GM12875 (cell line): ENCODE measurements around the gene PLXDC1.

Source experiments
- H3K4me3 ChIP-seq: one replicate; pipeline ENCODE4 v1.5.1; 2011; ENCODE audit warnings: low read depth, low read length, control low read depth
- TF ChIP-seq, protein P1 (sequence below): IDR thresholded peaks from 2 replicates; pipeline ENCODE4 v1.5.1; 2011; ENCODE audit warnings: low read depth, mild to moderate bottlenecking, control low read depth, inconsistent platforms, low read length, moderate library complexity, borderline replicate concordance; ENCODE audit not compliant: insufficient read depth

PLXDC1 gene

GRCh38 chr17:39166437-39167335 is 15.2 kb upstream of the PLXDC1 start:
- TF ChIP-seq, protein P1, sequence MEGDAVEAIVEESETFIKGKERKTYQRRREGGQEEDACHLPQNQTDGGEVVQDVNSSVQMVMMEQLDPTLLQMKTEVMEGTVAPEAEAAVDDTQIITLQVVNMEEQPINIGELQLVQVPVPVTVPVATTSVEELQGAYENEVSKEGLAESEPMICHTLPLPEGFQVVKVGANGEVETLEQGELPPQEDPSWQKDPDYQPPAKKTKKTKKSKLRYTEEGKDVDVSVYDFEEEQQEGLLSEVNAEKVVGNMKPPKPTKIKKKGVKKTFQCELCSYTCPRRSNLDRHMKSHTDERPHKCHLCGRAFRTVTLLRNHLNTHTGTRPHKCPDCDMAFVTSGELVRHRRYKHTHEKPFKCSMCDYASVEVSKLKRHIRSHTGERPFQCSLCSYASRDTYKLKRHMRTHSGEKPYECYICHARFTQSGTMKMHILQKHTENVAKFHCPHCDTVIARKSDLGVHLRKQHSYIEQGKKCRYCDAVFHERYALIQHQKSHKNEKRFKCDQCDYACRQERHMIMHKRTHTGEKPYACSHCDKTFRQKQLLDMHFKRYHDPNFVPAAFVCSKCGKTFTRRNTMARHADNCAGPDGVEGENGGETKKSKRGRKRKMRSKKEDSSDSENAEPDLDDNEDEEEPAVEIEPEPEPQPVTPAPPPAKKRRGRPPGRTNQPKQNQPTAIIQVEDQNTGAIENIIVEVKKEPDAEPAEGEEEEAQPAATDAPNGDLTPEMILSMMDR = no peak
- H3K4me3 ChIP-seq = no peak overlapping the region

DNA sequence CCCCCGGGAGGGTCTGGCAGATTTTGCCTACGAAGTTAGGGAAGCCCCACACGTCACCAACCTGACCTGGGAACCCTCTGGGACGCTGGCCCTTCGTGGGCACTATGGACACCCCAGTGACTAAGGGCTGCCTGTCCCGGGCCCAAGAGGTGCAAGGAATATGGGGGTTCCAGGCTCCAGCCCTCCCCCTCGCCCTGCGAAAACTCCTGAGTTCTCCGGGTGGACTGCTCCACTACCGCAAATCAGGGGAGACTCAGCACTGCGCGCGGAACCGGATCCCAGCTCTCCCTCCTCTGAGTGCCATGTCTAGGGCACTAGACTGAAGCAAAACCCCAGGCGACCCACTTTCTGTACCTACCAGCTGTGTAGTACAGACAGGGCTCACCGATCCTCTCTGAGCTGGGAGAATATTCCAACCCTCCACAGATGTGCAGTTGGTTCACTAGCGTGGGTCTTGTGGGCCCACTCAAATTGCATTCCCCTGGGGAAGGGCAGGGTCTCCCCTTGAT is 14.5 kb upstream of the PLXDC1 start, which contains the start of gene ARL5C:
ARL5C (minus strand) TSS at position 321 of the 509 bp plus-strand sequence. CDS start 401 bp downstream, outside the sequence.
- peak within 1 kb of the TSS; percentile 54 for H3K4me3 ChIP-seq
- TF ChIP-seq, protein P1 = no peak

GRCh38 chr17:39165178-39165840 is 13.9 kb upstream of the PLXDC1 start:
- H3K4me3 ChIP-seq = peak overlapping the region; percentile 54
- TF ChIP-seq, protein P1 = no peak

GRCh38 chr17:39164675-39165143 is 13.3 kb upstream of the PLXDC1 start:
- peak overlapping the region; percentile 54 for H3K4me3 ChIP-seq
- TF ChIP-seq, protein P1 = peak; percentile 98

DNA sequence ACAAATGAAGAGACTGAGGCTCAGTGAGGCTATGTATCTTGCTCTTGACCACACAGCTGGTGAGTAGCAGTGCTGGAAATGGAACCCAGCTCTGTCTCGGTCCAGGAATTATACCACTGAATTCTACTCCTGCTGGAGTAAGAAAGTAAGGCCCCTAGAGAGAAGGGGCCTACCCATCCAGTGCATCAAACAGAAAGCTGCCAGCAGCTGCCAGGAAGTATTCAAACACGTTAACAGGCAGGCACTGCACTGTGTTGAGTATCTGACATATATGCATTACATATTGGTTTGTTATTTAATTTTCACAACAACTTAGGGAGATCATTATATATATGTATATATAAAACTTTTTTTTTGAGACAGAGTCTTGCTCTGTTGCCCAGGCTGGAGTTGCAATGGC is 10.5 kb upstream of the PLXDC1 start:
- TF ChIP-seq, protein P1 = no peak
- H3K4me3 ChIP-seq = no peak overlapping the region

- TF ChIP-seq, protein P1 = no peak
- no peak overlapping the region for H3K4me3 ChIP-seq
Measured at GRCh38 chr17:39158623-39159022, 7.2 kb upstream of the PLXDC1 start.
